GM19438 (cell line): ENCODE results near the gene NFE2.

Experiments
- ATAC-seq: cut with Tn5 transposase; IDR thresholded peaks from one replicate; pipeline ENCODE4 v1.9.1; 2021; ENCODE audit warnings: low read depth; ENCODE audit not compliant: unreplicated experiment

NFE2 gene

GRCh38 chr12:54306925-54307741, 6.3 kb upstream of the NFE2 start:
- ATAC-seq = no peak

- ATAC-seq = no peak
Observed at GRCh38 chr12:54304187-54304810, 3.5 kb upstream of the NFE2 start.

- ATAC-seq = no peak
Observed at GRCh38 chr12:54303640-54304039, 2.8 kb upstream of the NFE2 start.

GRCh38 chr12:54301428-54302048, 723 bp upstream of the NFE2 start:
- no peak for ATAC-seq

GRCh38 chr12:54300225-54300731, 537 bp downstream of the NFE2 start:
- ATAC-seq = no peak

- no peak for ATAC-seq
Observed at GRCh38 chr12:54299515-54300224, 1.1 kb downstream of the NFE2 start.

GRCh38 chr12:54298904-54299303, 1.9 kb downstream of the NFE2 start:
- no peak for ATAC-seq

GRCh38 chr12:54296393-54297099, 4.3 kb downstream of the NFE2 start:
- ATAC-seq = no peak

- ATAC-seq = no peak
Observed at GRCh38 chr12:54294953-54295566, 5.8 kb downstream of the NFE2 start.

GRCh38 chr12:54294152-54294952, 6.5 kb downstream of the NFE2 start:
- ATAC-seq = no peak

GRCh38 chr12:54292931-54293241, 7.9 kb downstream of the NFE2 start:
- ATAC-seq = no peak

GRCh38 chr12:54292083-54292930, 8.5 kb downstream of the NFE2 start:
- ATAC-seq = no peak

- ATAC-seq = no peak
Observed at GRCh38 chr12:54287261-54288157, 13.3 kb downstream of the NFE2 start.

- ATAC-seq = no peak
Observed at GRCh38 chr12:54286042-54287030, 14.5 kb downstream of the NFE2 start.

- no peak for ATAC-seq
Observed at GRCh38 chr12:54285150-54286041, 15.4 kb downstream of the NFE2 start.
